ENCODE results near the gene CDC37L1. TPM values are rescaled to one million over a fixed set of nuclear protein-coding genes. Genes with fewer than 3 reads are reported as not detected.

CDC37L1 gene
- total RNA-seq, 4 donors from 2014 or later = 12.0 to 28.7 (median 20.0) TPM

GRCh38 chr9:4684820-4685219, 5.5 kb downstream of the CDC37L1 start:
- Histone ChIP-seq H3K4me3 (no peak overlapping the region), H3K4me1 (peaks cover 10 to 30% (median 15%) of the 10 kb centered on the region in 4 donors), H3K27ac (peak overlapping the region in 2 of 4 donors; percentile 11 to 13), H3K27me3 (no peaks in the 10 kb centered on the region), H3K36me3 (peaks cover 0 to 19% (median 2%) of the 10 kb centered on the region in 4 donors), H3K9me3 (no peaks in the 10 kb centered on the region)
- intact Hi-C loops (cut with DNase I; ENCODE audit: low total_unique reads) = no loop called here
- in situ Hi-C loops (cut with MboI; ENCODE audit: low pct_ligation_motif_present in 1 of 4, low pct_unique_long_range_greater_than_20kb in 1 of 4, low sequenced_read_pairs in 3 of 4) = loop anchor here in 1 of 4 donors (25.0 kb wide), 1 partner anchor 1327 kb away; the partner anchor contains the start of gene RANBP6
- TF ChIP-seq, protein P1, sequence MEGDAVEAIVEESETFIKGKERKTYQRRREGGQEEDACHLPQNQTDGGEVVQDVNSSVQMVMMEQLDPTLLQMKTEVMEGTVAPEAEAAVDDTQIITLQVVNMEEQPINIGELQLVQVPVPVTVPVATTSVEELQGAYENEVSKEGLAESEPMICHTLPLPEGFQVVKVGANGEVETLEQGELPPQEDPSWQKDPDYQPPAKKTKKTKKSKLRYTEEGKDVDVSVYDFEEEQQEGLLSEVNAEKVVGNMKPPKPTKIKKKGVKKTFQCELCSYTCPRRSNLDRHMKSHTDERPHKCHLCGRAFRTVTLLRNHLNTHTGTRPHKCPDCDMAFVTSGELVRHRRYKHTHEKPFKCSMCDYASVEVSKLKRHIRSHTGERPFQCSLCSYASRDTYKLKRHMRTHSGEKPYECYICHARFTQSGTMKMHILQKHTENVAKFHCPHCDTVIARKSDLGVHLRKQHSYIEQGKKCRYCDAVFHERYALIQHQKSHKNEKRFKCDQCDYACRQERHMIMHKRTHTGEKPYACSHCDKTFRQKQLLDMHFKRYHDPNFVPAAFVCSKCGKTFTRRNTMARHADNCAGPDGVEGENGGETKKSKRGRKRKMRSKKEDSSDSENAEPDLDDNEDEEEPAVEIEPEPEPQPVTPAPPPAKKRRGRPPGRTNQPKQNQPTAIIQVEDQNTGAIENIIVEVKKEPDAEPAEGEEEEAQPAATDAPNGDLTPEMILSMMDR (IDR thresholded peaks at IDR 0.05) = no peak
- no peak for TF ChIP-seq EP300 (IDR thresholded peaks at IDR 0.05; ENCODE audit: low read depth)
- TF ChIP-seq POLR2AphosphoS5 (IDR thresholded peaks at IDR 0.05) = no peak
- TF ChIP-seq POLR2A (IDR thresholded peaks at IDR 0.05) = no peak
- WGBS, 2 donors (ENCODE audit: low coverage in 1 of 2) = 81 to 83% methylated on average over 1 to 4 of the region's 4 CpGs
- DNase-seq = no peak

GRCh38 chr9:4686112-4686511, 6.7 kb downstream of the CDC37L1 start:
- TF ChIP-seq POLR2A (IDR thresholded peaks at IDR 0.05) = no peak
- TF ChIP-seq EP300 (IDR thresholded peaks at IDR 0.05; ENCODE audit: low read depth) = no peak
- no peak for TF ChIP-seq POLR2AphosphoS5 (IDR thresholded peaks at IDR 0.05)
- TF ChIP-seq, protein P1 (IDR thresholded peaks at IDR 0.05) = no peak
- Histone ChIP-seq H3K4me3 (no peak overlapping the region), H3K9me3 (no peaks in the 10 kb centered on the region), H3K27ac (peak overlapping the region in 1 of 4 donors; percentile 30), H3K27me3 (no peaks in the 10 kb centered on the region), H3K4me1 (peaks cover 5 to 21% (median 7%) of the 10 kb centered on the region in 4 donors), H3K36me3 (peaks cover 0 to 19% (median 2%) of the 10 kb centered on the region in 4 donors)
- in situ Hi-C loops (cut with MboI; ENCODE audit: low pct_ligation_motif_present in 1 of 4, low pct_unique_long_range_greater_than_20kb in 1 of 4, low sequenced_read_pairs in 3 of 4) = loop anchor here in 1 of 4 donors (25.0 kb wide), 1 partner anchor 1326 kb away; the partner anchor contains the start of gene RANBP6
- no peak for DNase-seq
- WGBS, 2 donors (ENCODE audit: low coverage in 1 of 2) = 73 to 80% methylated on average over 3 to 4 of the region's 4 CpGs
- intact Hi-C loops (cut with DNase I; ENCODE audit: low total_unique reads) = no loop called here

- no peak overlapping the region for H3K4me3 ChIP-seq
- H3K27me3 ChIP-seq = no peaks in the 10 kb centered on the region
- WGBS, 2 donors (ENCODE audit: low coverage in 1 of 2) = 68 to 71% methylated on average over 1 of the region's 1 CpG
- TF ChIP-seq EP300 (IDR thresholded peaks at IDR 0.05; ENCODE audit: low read depth) (no peak), POLR2AphosphoS5 (IDR thresholded peaks at IDR 0.05) (no peak), POLR2A (IDR thresholded peaks at IDR 0.05) (no peak)
- TF ChIP-seq, protein P1 (IDR thresholded peaks at IDR 0.05) = no peak
- no peaks in the 10 kb centered on the region for H3K9me3 ChIP-seq
- H3K27ac ChIP-seq = peak overlapping the region in 1 of 4 donors; percentile 30
- in situ Hi-C loops (cut with MboI; ENCODE audit: low pct_ligation_motif_present in 1 of 4, low pct_unique_long_range_greater_than_20kb in 1 of 4, low sequenced_read_pairs in 3 of 4) = loop anchor here in 1 of 4 donors (25.0 kb wide), 1 partner anchor 1326 kb away; the partner anchor contains the start of gene RANBP6
- no peak for DNase-seq
- H3K36me3 ChIP-seq = peaks cover 0 to 23% (median 2%) of the 10 kb centered on the region in 4 donors
- intact Hi-C loops (cut with DNase I; ENCODE audit: low total_unique reads) = no loop called here
- peaks cover under 1 to 16% (median 2%) of the 10 kb centered on the region in 4 donors for H3K4me1 ChIP-seq
Observed at GRCh38 chr9:4686584-4686983, 7.2 kb downstream of the CDC37L1 start.

DNA sequence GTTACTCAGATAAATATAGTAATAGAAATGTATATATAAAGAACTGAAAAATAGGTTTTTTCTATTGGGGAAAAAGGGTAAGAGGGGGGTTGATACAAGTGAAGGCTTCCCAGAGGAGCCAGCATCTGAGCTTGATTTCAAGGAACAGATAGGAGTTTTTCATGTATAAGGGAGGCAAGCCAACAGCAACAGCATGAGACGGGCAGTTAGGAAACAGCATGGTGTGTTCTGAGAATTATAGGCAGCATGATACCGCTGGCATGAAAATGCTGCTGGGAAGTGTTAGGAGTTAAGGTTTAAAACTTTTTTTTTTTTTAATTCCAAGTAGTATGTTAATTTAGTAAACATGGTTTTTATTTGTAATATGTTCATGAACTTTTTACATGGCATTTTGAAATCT, 9.7 kb downstream of the CDC37L1 start:
- no peaks in the 10 kb centered on the region for H3K9me3 ChIP-seq
- no peak overlapping the region for H3K4me3 ChIP-seq
- peaks cover 0 to 30% (median 2%) of the 10 kb centered on the region in 4 donors for H3K36me3 ChIP-seq
- no peak overlapping the region for H3K27ac ChIP-seq
- peaks cover 0 to 14% (median 0%) of the 10 kb centered on the region in 4 donors for H3K4me1 ChIP-seq
- intact Hi-C loops (cut with DNase I; ENCODE audit: low total_unique reads) (no loop called here), in situ Hi-C loops (cut with MboI; ENCODE audit: low pct_ligation_motif_present in 1 of 4, low pct_unique_long_range_greater_than_20kb in 1 of 4, low sequenced_read_pairs in 3 of 4) (loop anchor here in 1 of 4 donors (25.0 kb wide), 1 partner anchor 1323 kb away; the partner anchor contains the start of gene RANBP6)
- TF ChIP-seq EP300 (IDR thresholded peaks at IDR 0.05; ENCODE audit: low read depth) (no peak), POLR2AphosphoS5 (IDR thresholded peaks at IDR 0.05) (no peak), POLR2A (IDR thresholded peaks at IDR 0.05) (no peak)
- TF ChIP-seq, protein P1 (IDR thresholded peaks at IDR 0.05) = no peak
- 75 to 91% methylated on average over 1 to 2 of the region's 2 CpGs for WGBS, 2 donors (ENCODE audit: low coverage in 1 of 2)
- H3K27me3 ChIP-seq = no peaks in the 10 kb centered on the region
- no peak for DNase-seq

Measured in transverse colon (tissue), 4 donors.